GM20431 (cell line): ENCODE measurements around the gene CELA2B.

ENCODE experiments used
- in situ Hi-C: fragments of 300-500 bp; cut with MseI, MboI; formaldehyde crosslinking; loops from one replicate; pipeline ENCODE4 v1.15.0; 2020; ENCODE audit warnings: low sequenced_read_pairs; ENCODE audit not compliant: unreplicated experiment

CELA2B gene

DNA sequence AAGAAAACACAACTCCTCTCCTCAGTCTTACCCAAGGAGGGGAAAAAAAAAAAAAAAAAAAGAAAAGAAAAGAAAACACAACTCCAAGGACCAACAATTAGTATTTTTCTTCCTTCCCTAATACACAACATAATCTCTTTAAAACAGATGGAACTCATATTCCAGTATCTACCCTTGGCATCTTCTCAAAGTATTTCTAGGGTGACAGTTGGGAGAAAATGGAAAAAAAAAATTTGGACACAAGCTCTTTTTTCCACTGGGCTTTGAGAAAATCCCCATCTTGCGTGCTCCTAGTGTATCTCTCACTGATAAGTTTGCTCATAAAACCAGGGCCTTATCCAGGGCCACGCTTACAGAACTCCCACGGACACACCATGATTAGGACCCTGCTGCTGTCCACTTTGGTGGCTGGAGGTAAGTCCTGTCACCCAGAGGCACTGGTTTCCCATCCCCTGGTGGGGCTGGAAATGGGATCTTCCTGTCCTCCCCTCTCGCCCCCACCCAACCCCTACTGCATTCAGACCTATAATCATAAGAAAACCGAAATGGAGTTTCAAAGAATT, at the start of gene CELA2B:
TSS of gene CELA2B (plus strand) at position 353 of the 563 bp plus-strand sequence. CDS start at position 375, 22 bp downstream.
- in situ Hi-C loops: no loop called here

- in situ Hi-C loops: loop anchor here (25.0 kb wide), 1 partner anchor 314 kb away; no protein-coding TSS in a partner anchor
Observed at GRCh38 chr1:15426492-15427279, 49.2 kb upstream of the CELA2B start.

DNA sequence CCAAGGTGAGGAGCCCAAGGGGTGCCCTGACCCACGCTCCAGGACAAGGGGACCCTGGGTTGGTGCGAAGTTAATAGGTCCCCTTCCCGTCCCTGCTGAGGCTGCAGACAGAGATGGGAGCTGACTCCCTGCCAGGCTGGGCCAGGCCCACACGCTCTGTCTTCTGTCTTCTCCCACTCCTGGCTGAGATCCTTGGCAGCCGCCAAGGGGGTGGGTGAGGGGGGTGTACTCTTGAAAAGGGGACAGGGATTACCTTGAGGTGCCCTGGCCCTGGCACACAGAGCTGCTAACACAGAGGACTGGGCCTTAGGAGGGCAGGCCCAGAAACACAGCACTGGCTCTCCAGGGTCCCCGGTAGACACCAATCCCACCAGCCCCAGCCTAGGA, 48.6 kb upstream of the CELA2B start:
- in situ Hi-C loops: loop anchor here (25.0 kb wide), 1 partner anchor 315 kb away; no protein-coding TSS in a partner anchor

GRCh38 chr1:15428252-15428651, 47.7 kb upstream of the CELA2B start:
- in situ Hi-C loops: loop anchor here (25.0 kb wide), 1 partner anchor 316 kb away; no protein-coding TSS in a partner anchor

DNA sequence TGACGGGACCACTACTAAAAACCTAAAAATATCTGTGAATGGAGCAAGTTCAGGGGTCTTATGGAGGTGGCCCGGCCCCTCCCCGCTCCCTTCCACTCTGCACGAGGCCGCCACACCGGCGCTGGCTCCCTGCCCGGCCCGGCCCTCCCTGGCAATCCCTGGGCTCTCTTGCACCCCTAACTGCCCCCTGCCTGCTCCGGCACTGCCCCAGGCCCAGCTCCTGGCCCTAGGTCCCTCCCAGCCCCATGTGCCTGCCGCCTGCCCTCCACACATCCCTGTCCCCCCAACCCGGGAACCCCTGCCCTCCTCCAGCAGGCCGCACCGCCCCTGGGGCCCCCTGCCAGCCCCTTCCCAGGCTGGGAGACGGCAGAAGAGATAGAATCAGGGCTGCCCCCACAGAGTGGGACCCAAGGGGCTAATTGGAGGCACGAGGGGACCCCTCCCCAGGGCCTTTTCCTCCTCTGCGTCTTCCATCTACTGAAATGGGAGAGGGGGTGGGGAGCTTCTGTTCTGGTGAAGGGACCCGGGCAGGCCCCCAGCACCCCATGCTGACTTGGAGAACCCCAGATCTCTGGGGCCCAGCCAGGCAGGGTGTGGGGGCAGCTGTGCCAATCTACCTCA, 47.0 kb upstream of the CELA2B start:
- in situ Hi-C loops: loop anchor here (25.0 kb wide), 1 partner anchor 317 kb away; no protein-coding TSS in a partner anchor

GRCh38 chr1:15429701-15430149, 46.2 kb upstream of the CELA2B start:
- in situ Hi-C loops: loop anchor here (25.0 kb wide), 1 partner anchor 317 kb away; no protein-coding TSS in a partner anchor

GRCh38 chr1:15430787-15431570, 44.9 kb upstream of the CELA2B start:
- in situ Hi-C loops: loop anchor here (25.0 kb wide), 1 partner anchor 319 kb away; no protein-coding TSS in a partner anchor

DNA sequence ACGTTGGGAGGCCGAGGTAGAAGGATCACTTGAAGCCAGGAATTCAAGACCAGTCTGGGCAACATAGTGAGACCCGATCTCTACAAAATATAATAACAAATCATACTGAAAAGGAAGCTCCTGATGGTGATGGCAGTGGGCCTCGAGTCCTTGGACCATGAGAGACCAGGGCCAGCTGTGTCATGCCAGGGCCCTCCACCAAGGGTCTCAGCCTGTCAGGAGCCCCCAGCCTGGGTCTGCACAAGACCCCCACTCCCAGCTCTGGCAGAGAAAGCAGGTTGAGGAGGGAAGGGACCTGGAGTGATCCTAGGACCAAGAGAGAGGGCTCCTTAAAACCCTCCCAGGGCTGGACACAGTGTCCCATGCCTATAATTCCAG, 44.3 kb upstream of the CELA2B start:
- in situ Hi-C loops: loop anchor here (25.0 kb wide), 1 partner anchor 319 kb away; no protein-coding TSS in a partner anchor

DNA sequence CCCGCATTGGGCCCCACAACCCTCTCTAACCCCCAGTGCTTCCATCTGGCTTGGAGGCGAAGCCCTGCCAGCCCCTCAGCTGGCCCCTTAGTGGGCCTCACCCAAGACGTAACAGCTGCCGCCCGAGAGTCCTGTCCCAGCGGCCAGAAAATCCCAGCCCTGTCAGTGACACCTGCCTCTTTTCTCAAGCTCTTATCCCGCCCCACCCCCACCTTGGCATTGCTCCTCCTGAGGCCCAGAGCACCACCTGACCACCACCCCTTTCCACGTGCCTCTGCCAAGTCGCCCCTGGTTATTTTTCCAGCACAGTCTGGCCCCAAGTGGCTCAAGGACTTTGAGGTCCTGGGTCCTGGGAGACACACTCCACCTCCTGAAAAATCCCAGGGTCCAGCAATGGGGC, 43.6 kb upstream of the CELA2B start:
- in situ Hi-C loops: loop anchor here (25.0 kb wide), 1 partner anchor 320 kb away; no protein-coding TSS in a partner anchor

DNA sequence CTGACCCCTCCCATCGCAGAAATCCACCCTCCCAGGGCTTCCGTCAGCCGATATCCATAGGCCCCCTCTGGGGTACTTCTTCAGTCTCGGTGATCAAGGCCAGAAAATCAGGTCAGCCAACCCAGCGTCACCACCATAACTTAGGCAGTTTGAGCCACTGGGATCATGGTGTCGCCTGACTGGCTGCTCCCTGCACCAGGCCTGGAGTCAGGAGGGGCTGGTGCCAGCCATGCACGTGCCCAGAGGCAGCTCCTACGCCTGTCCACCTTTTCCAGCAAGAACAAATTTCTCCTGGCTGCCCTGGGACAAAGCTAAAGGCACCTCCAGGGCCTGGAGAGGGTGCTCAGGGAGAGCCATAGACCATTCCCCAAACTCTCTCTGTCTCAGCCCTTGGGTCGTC, 42.4 kb upstream of the CELA2B start:
- in situ Hi-C loops: loop anchor here (25.0 kb wide), 1 partner anchor 321 kb away; no protein-coding TSS in a partner anchor

GRCh38 chr1:15434739-15435138, 41.2 kb upstream of the CELA2B start:
- in situ Hi-C loops: loop anchor here (5.0 to 25.0 kb wide), 2 partner anchors 112 to 322 kb away; no protein-coding TSS in a partner anchor

- in situ Hi-C loops: loop anchor here (5.0 to 25.0 kb wide), 2 partner anchors 113 to 323 kb away; no protein-coding TSS in a partner anchor
Observed at GRCh38 chr1:15435239-15436077, 40.4 kb upstream of the CELA2B start.

- in situ Hi-C loops: loop anchor here (5.0 to 25.0 kb wide), 2 partner anchors 115 to 325 kb away; no protein-coding TSS in a partner anchor
Observed at GRCh38 chr1:15436881-15437442, 38.9 kb upstream of the CELA2B start.

GRCh38 chr1:15439325-15439724, 36.6 kb upstream of the CELA2B start:
- in situ Hi-C loops: loop anchor here (5.0 to 25.0 kb wide), 2 partner anchors 117 to 327 kb away; no protein-coding TSS in a partner anchor

DNA sequence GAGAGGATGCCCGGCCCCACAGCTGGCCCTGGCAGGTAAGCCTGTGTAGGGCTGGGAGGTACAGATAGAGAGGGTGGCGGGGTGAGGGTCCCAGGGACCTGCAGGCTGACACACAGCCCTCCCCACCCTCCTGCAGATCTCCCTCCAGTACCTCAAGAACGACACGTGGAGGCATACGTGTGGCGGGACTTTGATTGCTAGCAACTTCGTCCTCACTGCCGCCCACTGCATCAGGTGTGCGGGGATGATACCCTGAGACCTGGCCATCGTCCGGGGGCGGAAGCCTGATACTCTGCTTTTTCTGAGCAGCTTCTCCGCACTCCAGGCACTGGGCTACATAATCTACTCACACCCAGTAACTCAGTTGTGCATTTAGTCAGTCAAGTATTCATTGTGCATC, 35.5 kb upstream of the CELA2B start:
- in situ Hi-C loops: loop anchor here (25.0 kb wide), 1 partner anchor 328 kb away; no protein-coding TSS in a partner anchor

- in situ Hi-C loops: loop anchor here (25.0 kb wide), 1 partner anchor 329 kb away; no protein-coding TSS in a partner anchor
Observed at GRCh38 chr1:15441247-15441646, 34.7 kb upstream of the CELA2B start.

- in situ Hi-C loops: loop anchor here (25.0 kb wide), 1 partner anchor 330 kb away; no protein-coding TSS in a partner anchor
Observed at GRCh38 chr1:15442119-15442518, 33.8 kb upstream of the CELA2B start.

- in situ Hi-C loops: loop anchor here (25.0 kb wide), 1 partner anchor 330 kb away; no protein-coding TSS in a partner anchor
Observed at GRCh38 chr1:15442759-15443158, 33.1 kb upstream of the CELA2B start.
